HG02588 (cell line): ENCODE data around the gene TPM3.
"Not testable (repeated sequence)": the region's sequence is repeated elsewhere in the genome, so short reads cannot be mapped to it uniquely, and the experiment has no call there.

Source experiments
- ATAC-seq: cut with Tn5 transposase; IDR thresholded peaks from one replicate; pipeline ENCODE4 v1.9.1; 2021; ENCODE audit warnings: mild to moderate bottlenecking, moderate library complexity; ENCODE audit not compliant: unreplicated experiment

Gene TPM3

DNA sequence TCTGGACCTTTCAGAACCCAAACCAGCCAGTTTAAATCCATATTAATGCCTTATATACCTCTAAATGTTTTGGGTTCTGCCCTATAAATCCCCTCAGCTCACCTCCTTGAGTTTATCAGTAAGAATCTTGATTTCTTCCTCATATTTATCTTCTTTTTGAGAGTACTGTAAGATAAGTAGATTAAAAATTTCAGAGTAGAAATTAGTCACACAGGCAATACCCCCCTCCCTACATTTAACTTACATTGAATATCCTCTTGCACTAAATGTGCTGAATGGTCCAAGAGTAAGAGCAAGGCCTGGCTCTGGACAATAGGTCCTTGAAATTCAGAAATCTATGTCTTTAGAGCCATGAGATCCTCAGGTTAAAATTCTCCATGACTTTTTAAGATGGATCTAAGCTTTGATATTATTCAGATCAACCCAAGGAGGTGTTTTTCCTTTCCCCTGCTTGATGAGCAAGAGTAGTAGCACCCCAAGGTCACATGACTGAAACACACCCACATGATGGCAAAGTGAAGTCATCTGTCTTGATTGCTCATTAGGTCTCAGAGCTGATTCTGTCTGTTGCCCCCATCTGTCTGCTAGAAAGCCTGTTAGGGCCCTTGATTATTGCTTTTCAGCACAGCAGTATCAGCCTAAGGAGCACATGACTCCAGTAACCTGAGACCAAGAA, 21.2 kb downstream of the TPM3 start:
- ATAC-seq = no peak

GRCh38 chr1:154167461-154167860, 24.4 kb downstream of the TPM3 start:
- ATAC-seq = no peak

GRCh38 chr1:154166207-154166606, 25.7 kb downstream of the TPM3 start:
- no peak for ATAC-seq

DNA sequence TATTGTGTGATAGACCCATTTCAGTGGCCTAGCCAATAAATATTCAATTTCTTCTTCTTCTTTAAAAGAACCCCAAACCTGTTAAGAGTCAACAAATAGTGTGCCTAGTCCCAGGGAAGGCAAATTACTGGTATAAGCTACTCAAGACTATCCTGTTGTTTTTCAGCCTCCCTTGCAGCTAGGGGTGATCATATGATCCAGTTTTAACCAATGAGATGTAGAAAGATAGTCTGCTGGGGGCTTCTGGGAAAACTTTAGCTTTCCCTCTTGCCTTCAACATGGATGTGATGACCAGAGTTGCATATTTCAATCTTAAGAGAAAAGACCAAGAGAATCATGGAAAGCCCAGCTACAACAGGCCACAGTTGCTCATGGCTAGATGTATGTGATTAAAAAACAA, 32.3 kb downstream of the TPM3 start:
- ATAC-seq = no peak

- ATAC-seq = peak; percentile 41
Measured at GRCh38 chr1:154158307-154159125, 33.4 kb downstream of the TPM3 start.

DNA sequence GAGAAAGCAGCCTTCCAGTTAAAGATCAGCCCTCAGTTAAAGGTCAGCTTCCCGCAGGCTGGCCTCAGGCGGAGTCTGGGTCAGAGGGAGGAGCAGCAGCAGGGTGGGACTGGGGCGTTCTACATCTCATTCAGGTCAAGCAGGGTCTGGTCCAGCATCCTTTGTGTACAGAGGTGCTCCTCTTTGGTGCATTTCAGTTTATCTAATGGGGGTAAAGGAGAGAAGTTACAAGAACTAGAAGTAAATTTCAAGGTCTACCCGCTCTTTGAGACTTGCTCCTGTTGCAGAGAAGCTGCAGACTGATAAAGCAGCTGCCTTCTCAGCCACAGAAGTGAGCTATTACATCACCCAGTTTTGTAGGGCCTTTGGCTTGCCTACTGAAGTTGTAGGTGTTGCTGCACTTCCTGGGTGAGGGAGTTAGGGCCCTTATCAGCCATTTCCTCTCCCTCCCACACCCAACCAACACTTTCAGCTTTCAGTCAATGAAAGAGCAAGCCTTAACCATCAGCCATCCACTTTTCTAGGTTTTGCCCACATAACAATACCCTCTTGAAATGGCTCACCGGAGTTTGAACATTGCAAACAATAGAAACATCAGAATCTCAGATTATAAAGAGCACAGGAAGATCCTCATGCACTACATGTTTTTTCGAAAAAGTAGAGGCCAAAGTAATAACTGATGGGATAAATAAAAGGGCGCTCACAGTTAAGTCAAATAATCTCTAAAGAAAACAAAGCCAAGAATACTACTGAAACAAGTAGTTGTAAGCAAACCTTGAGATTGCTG, 34.2 kb downstream of the TPM3 start:
- ATAC-seq = peak; percentile 65

GRCh38 chr1:154155251-154155650, 36.6 kb downstream of the TPM3 start:
- ATAC-seq = no peak

DNA sequence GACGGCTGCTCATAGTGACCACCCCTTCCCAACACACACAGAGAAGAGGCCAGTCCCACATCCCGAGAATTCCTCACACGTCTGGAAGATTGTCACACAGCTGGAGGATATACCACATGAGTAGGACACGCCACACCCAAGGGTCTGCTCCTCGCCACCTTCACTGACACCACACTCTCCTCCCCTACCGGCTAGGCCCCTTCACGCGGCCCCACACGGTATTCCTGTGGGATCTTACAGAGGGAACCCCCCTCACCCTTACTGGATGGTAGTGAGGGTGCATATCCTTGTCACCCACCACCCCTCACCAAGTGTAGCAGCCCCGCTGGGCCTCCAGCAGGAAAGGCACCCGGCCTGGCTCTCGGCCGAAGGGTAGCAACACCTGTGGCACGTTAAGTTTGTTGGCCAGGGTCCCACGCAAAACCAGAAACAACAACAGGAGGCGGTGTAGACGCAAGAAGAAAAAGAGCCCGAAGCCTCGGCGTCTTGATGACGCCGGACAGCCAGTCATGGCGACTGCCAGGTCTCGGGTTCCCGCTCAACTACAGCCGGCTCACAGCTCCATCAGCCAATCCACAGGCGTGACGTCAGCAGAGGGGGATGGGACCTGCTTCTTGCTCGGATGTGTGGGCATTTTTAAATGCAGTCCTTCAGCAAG, 37.2 kb downstream of the TPM3 start, which contains the start of gene NUP210L:
Gene NUP210L, minus strand, starts transcription at position 540 of the 658 bp plus-strand sequence.
- no peak for ATAC-seq

DNA sequence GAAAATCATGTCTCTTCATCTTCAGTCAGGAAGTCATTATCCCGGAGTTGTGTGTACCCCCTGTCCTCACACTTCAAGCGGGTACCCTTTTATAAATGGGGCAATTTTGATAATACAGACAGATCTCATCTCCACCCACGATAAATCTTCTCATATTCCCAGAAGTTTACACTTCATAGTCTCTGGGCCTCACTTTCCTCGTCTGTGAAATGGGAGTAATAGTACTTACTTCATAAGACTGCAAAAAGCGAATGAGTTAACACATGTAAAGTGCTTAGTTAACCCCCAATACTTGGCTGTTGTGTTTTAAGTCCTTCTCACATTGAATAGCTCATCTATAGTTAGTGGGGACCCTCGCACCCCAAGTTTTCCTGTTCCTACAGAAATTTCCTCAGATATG, 37.8 kb downstream of the TPM3 start:
- no peak for ATAC-seq

GRCh38 chr1:154151311-154151710, 40.6 kb downstream of the TPM3 start:
- no peak for ATAC-seq

DNA sequence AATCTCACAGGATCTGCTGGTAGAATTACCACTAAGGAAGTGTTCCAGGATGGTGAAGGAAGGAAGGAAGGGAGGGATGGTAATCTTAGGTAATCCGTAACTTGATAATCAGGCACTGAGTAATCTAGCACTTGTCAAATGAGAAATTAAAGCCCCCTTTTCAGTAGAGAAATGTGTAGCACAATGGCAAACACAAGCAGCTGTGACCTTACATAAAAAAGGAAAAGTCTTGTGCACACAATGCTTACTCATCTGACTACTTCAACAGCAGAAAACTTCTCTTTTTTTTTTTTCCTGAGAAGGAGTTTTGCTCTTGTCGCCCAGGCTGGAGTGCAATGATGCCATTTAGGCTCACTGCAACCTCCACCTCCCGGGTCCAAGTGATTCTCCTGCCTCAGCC, 43.1 kb downstream of the TPM3 start:
- ATAC-seq = no peak

DNA sequence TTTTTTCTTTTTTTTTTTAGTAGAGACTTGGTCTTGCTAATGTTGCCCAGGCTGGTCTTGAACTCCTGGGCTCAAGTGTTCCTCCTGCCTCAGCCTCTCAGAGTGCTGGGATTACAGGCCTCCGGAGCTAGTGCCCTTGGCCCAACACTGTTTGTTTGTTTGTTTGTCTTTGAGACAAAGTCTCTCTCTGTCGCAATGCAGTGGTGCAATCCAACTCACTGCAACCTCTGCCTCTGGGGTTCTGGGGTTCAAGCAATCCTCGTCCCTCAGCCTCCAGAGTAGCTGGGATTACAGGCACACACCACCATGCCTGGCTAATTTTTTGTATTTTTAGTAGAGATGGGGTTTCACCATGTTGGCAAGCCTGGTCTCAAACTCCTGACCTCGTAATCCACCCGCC, 44.4 kb downstream of the TPM3 start:
- ATAC-seq = not testable (repeated sequence)

DNA sequence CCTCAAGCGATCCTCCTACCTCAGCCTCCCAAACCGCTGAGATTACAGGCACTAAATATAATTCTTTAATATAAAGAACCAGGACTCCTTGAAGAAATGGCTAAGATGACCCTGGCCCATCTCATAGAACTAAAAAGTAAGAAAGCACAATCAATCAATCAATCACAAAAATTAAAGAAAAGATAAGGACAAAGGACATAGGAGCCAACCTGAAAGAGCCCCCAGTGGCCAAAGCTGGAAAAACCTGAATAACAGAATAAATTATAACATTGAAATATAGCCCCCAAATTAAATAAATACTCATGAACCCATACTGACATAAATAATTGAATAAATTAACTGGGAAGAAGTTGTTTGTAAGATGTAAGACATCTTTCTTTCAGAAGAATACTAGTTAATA, 45.9 kb downstream of the TPM3 start:
- ATAC-seq = no peak

- ATAC-seq = no peak
Measured at GRCh38 chr1:154142358-154142757, 49.5 kb downstream of the TPM3 start.

DNA sequence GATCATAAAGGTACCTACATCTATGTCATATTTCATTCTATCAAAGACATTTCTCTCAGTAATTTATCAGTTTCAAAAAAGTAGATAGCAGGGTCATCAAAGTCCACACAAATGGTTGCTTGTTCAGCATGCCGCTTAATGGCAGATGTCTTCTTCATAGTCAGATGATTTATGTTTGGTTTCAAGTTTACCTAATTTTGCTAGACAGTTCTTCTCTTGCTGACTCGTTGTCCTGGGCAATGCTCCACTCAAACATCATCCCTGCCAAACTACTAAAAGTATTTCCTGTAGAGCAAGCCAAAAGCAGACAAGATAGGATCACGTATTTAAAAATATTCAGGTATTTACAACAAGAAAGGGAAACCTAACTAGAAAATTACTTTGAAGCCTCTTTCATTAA, 50.7 kb downstream of the TPM3 start:
- no peak for ATAC-seq

DNA sequence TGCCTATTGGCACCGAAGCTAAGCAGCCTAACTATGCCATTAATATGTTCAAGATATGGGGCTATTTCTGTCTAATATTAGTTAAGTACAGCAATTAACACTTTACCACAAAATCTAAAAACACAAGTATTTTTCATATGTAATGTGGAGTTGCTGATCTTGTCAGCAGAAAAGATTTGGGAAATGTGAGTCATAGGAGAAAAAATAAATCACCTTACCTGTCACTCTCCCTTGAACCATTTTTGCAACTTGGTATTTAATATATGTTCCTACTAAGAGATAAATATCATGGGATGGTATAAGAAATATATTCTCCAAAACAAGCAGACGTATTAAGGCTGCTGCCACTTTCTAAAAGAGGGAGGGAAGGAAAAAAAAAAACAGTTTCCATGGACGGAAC, 54.0 kb downstream of the TPM3 start:
- no peak for ATAC-seq

DNA sequence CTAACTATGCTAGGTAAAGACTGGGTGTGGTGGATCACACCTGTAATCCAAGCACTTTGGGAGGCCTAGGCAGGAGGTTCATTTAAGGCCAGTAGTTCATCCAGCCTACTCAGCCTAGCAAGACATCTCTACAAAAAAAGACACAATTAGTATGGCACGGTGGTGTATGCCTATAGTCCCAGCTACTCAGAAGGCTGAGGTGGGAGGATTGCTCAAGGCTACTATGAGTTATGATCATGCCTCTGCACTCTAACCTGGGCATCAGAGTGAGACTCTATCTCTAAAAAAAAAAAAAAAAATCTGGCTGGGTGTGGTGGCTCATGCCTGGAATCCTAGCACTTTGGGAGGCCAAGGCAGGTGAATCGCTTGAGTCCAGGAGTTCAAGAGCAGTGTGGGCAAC, 58.6 kb downstream of the TPM3 start:
- ATAC-seq = no peak

DNA sequence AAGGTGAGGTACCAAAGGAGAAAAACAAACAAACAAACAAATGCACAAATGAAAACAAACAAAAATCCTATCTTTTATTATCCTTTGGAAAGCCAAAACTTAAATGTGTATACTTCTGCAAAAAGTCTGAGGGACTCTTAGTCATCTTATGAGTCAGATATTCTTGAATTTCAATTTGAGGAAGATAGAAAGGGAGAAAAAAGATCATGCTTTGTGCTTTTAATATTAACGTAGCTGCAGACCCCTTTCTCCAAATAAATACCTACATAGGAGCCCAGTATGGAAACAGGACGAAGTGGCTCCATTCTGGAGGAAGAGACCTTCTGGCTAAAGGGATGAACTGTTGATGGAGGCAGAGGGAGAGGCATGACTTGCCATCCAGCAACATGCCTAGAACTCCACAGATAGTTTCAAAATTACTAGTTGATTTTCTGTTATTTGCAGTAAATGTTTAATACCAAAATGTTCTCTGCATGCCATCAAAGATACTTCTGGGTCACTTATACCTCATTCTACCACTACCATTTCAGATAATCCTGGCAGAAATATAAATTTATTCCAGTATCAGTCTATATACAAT, 62.4 kb downstream of the TPM3 start:
- no peak for ATAC-seq

DNA sequence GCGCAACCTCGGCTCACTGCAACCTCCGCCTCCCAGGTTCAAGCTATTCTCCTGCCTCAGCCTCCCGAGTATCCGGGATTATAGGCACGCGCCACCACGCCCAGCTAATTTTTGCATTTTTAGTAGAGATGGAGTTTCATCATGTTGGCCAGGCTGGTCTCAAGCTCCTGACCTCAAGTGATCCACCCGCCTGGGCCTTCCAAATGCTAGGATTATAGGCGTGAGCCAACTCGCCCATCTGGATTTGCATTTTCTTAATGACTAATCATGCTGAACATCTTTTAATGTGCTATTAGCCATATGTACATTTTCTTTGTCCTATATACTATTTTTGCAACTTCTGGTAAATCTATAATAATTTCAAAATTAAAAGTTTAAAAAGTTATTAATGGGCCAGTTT, 68.7 kb downstream of the TPM3 start:
- not testable (repeated sequence) for ATAC-seq

DNA sequence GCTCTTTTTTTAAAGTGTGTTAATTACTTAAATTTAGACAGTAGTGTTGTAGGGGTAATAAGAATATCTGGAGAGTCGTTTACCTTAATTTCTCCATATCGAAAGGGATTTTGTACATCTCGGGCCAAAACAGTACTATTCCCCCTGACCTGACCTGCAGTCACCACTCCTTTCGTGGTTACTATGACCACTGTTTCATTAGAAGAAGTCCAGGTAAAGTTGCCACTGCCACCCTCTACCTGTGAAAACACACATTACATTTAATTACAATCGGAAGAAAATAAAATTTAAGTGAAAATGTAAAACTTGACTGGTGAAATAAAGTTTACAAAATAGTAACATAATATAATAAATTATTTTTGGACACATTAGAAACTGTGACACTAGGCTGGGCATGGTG, 74.3 kb downstream of the TPM3 start:
- ATAC-seq = no peak

DNA sequence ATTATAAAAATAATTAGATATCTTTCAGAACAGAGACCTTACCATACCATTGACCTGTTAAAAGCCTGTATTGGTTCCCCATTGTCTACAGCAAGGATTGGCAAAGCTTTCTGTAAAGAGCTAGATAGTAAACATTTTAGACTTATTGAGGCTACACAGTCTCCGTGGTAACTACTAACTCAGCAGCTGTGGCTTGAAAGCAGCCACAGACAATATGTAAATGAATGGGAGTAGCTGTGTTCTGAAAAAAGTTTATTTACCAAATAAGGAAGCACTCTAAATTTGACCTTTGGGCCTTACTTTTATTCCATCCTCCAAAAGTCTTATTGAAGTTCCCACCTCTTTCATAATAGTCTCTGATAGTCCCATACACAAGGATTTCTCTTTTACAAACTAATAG, 76.7 kb downstream of the TPM3 start:
- ATAC-seq = no peak
